SW480 (cell line): ENCODE measurements around the gene GRID1.

Source experiments
- DNase-seq: peaks from one replicate; pipeline ENCODE4 v3.0.0-alpha.2; 2016; ENCODE audit warnings: low spot score

Gene GRID1

DNA sequence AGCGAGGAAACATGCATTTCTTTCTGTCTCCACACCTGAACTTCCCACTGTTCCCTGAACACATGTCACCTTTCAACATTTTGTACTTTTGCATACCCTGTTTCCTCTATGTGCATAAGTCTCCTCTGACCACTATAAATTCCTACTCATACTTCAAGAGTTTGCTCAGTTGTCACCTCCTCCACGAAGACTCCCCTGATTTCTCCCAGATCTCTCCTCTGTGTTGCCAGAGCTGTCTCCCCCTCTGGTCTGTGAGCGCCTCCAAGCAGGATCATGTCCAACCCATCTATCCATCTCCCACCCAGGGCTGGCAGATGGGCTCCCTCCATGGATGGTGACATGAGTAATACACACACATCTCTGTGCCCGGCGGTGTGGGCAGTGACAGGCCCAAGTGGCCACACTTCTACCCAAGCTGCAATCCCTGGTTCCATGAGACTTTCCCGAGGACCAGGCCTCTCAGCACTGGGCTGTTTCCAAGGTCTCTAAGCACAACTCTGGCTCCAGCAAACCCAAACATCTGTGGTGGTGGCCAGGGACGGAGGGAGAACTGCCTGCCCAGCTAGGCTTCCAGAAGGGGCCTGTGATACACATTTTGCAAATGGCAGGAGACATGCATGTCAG, 135.9 kb downstream of the GRID1 start:
- DNase-seq = no peak

DNA sequence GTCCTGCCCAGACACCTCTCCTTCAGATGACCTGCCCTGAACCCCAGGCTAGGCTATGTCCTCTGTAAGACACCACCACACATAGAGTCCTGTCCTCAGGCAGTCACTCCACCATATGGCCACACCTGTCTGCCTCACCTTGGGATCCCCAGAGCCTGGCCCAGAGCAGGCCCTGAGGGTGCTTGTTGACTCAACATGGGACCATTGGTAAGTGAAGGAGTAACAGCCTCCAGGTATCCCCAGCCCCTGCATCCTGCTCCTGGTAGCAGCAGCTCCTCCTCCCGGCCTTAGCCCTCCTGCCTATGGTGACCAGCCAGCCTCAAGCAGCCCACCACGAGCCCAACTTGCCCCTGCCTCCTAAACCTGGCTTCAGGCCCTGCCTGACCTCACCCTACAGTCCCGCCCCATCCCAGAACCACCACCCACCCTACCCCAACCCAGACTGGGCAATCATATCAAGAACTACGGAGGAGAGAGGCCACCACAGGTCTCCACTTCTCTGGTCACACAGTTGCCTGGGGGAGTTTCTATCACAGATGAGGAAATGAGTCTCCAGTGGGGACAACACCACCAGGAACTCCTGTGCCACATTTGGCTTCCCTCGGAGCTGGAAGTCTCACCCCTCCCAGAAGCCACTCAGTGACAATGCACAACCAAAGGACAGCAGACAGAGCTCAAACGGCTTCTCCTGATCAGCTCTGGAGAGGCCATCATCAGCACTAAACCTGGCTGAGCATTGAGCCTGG, 136.6 kb downstream of the GRID1 start:
- DNase-seq = no peak

DNA sequence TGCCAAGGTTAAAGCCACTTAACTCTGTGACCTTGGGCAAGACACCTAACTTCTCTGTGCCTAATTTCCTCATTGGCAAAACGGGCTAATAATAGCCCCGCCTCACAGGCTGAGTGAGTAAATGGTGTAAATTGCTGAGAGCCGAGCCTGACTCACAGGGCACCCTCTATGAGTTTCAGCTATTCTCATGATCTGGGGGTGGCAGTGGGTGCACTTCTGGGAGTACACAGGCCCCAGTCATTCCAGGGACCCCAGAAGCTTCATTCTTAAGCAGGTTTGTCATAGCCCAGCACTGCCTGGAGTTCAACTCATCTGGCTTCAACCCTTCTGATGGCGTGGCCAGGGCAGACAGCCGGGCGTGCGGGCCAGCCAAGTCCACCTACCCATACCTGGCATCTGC, 137.2 kb downstream of the GRID1 start:
- no peak for DNase-seq

DNA sequence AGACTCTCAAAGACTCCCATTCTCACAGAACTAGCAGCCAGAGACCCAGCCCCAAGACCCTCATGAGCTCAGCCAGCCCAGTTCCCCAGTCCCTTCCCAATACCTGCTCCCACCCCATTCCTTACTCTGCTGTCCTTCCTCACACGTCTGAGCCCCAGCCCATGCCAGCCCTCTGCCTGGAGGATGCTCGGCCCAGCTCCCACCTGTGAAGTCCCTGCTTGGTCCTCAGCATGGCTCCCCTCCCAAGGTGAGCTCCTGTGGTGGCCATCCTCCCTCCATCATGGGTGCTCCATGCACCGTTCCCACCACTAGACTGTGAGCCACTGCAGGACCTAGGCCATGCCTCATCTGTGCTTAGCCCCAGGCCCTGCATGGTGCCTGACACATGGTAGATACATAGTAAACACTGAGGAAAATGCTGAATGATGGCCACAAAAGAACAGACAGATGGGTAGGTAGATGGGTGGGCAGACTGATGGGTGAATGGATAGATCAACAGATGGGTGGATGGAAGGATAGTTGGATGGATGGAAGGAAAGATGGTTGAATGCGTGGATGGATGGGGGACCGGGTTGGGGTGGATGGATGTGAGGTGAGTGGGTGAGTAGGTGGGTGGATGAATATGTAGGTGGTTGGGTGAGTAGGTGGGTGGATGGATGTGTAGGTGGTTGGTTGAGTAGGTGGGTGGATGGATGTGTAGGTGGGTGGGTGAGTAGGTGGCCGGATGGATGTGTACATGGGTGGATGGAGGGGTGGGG, 138.9 kb downstream of the GRID1 start:
- no peak for DNase-seq

DNA sequence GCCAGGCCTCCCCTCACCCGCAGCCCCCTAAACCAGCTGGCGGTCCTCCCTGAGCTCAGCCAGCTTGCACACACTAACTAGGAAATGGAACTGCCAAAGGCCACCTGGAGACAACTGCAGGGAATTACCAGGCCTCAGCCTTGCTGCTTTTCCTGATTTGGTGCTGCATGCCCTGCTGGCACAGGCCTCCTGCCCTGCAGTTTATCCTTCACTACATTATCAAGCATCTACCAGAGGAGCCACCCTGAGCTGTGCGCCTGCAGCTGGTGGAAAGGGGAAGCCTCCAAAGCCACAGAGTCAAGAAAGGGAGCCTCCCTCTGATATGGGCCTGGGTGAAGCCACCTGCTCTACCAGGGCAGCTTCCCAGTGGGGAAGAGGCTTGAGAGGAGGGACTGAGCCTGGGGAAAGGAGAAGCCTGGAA, 139.8 kb downstream of the GRID1 start:
- DNase-seq = no peak

DNA sequence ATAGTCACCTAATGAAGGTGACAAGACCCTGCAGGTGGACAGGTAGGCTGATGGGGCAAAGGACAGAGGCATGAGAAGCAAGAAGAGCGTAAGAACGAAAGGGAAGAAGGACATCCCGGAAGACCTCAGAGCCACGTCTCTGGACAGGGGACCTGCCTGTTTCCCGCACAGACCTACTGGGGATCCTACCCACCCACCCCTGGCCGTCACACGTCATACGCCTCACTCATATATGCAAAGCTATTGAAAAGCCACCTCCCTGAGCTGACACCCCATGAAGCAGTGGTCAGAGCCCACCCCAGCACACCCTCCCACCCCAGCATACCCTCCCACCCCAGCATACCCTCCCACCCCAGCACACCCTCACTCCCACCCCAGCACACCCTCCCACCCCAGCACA, 140.6 kb downstream of the GRID1 start:
- DNase-seq = no peak

DNA sequence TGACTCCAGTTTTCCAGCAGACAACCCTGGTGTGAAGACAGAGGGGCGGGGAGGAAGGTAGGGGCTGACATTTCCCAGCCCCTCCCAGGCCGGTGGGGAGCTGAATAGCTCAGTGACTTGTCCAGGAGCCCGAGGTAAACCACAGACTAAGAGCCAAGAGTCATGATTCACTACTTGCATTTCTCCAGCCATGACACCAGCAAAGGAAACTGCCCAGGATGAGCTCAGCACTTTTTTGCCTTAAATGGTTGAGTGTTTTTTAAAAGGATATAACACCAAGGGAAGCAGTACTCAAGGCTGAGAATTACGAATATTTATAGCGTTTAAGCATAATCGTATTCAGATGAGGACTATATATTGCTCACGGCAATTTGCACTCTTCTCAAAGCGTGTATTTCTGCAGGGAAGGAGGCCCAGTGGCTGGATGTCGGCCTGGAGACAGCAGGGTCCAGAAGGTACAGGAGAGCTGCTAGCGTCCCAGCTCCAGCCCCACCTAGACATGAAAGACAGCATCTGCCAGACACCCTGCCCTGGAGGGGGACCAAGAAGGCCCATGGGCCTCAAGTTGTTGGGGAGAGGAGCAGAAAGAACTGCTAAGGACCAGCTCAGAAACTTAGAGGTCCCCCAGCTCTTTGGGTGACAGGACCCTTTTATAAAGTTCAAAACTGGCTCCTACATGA, 141.4 kb downstream of the GRID1 start:
- DNase-seq = peak; percentile 49

DNA sequence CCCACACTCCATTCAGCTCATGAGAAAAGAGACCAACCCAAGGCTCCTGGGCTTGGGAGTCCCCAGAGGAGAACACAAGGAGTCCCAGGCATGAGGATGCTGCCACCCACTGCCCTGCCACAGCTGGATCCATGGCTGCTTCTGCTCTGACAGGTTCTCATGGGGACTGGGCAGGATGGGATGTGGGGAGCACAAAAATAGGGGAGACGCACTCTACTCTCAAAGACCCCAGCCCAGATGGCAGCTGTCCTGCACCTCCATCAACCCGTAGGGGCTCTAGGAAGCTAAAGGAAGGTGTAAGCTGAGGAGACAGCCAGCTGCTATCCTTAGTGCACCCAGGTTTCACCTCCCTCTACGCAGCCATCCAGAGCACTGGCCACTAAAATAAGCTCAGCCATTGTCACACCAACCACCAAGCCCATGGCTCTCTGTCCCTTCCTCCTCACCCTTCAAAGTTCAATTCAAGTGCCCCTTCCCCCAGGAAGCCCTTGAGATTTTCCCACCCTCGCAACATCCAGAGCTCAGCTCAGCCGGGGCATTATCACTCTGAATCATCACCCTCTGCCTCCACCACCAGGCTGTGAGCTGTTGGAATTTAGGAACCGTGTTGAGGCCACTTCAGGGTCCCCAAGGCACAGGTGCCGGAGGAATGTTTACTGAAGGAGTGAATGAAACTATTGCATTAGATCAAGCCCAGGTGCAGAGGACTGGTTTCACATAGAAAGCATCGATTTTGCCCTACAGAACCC, 142.1 kb downstream of the GRID1 start:
- DNase-seq = no peak

DNA sequence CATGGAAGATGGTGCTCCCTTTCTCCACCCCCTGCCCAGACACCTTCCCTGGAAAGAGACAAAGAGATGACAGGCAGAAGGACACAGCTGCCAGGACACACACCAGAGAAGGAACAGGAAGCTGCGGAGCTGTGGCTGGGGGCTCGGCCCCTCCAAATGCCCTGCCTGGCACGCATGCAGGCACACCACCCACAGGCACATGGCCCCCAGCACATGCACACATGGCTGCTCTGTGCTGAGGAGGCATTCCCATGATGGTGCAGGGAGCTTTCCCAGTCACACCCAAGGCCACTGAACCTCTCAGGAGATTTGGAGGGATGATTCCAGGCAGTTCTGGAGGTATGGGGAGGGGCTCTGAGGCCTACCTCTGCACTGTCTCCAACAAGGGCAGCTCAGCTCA, 143.3 kb downstream of the GRID1 start:
- no peak for DNase-seq

DNA sequence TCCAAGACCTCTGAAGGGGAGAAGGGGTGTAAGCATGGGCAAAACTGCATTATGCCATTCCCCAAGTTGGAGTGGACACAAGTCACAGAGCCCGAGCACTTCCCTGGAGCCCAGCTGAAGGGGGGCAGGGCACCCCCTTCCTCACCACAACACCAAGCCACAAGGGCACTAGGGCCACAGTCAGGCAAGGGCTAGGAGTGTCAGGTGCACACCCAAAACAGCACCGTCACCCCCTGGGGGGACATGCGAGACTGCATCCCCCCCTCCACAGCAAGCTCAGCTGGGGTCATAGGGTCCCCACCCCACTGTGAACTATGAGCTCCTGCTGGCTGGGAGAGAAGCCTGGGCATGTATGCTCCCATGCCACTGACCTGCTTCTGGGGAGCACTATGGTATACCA, 143.9 kb downstream of the GRID1 start:
- no peak for DNase-seq

DNA sequence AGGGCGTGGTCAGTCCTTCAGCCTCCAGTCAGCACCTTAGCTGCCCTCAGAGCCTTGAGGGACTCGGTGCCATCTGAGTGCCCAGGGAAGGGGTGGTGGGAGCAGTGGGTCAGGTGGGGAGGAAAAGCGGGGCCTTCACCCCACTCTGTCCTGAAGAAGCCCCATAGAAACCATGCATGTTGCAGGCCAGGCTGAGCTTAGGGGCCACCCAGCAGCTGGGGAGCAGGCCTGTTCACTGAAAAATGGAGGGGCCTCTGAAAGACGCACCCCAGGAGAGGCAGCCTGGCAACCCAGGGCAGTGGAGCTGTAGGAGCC, 144.3 kb downstream of the GRID1 start:
- no peak for DNase-seq

DNA sequence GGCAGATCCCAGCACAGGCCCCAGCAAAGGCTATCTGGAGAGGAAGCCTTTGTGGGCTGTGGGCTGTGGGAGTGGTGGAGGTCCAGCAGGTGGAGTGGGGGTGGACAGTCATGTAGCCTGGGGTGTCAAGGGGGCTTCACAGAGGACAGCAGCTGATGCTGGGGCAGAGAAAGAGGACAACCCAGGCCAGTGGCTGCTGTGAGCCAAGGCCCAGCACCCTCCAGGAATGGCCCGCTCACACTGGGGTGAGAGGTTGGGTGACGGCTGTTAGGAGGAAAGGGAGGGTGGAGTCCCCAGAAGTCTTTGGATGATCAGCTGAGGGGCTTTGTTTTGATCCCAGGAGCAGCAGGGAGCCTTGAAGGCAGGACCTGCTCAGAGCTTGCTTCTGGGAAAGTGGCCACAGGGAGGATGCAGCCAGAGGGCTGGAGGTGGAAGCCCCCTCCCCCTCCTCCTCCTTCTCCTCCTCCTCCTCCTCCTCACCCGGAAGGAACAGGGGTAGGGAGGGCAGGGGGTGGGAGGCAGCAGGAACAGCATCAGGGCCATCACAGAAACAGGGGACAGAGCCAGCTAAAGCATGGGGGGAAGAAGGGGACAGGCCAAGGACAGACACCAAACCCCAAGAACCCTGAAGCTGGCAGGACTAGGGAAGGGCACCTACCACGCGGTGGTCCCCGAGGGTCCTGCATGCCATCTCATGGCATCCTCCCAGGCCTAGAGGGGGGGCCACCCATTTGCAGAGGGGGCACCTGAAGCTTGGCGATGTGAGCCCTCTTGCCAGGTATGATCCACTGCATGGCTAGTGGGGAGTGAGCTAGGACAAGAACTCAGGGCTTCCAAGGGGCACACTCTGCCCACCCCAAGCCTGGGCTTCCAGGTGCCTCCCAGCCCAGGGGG, 144.9 kb downstream of the GRID1 start:
- no peak for DNase-seq

DNA sequence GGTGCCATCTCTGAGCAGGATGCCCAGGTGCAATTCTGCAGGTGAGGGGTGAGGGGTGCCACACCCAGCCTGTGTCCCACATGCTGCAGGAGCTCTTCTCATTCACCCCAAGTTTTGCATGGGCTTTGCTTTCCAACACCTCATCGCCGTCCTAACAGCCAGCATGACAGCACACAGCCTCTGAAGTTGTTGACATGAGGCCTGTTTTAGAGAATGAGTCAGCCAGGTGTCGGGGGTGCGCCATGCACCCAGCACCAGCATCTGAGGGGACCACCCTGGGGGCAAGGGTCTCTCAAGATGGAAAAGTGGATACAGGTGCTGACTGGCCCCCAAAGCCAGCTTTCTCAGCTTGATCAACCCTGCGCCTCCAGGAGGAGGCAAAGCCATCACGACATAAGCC, 146.0 kb downstream of the GRID1 start:
- DNase-seq = no peak

DNA sequence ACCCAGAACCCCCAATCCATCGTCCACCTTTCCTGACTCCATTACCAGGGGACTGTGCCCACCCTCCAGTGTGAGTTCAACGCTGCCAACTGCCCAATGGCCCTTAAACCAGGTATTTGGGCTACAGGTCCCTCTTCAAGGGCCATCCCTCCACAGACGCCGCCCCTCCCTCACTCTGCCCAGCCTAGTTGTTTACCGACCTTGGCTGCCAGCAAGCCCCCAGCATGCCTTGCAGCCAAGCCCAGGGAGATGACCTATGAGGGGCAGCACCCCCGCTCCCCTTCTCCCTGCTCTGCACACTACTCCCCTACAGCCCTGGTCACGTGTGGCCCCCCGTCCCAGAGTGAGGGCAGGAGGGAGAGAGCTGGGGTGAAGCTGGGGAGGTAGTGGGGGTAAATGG, 147.3 kb downstream of the GRID1 start:
- DNase-seq = no peak

DNA sequence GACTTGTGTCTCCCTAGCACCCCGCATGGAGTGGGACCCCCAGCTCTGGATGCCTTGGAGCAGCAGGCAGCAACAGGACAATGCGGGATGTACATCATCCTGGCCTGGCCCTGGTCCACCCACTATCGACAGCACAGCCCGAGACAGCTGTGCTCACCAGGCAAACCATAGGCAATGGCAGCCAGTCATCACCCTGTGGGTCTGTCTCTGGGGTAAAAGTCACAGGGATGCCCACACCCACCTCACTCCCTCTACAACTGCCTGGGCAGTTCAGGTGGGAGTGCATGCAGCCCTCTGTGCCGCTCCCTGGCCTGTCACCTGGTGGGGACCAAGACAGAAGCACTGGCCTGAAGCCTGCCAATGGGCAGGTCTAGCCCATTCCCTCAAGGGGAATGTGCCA, 147.8 kb downstream of the GRID1 start:
- no peak for DNase-seq

DNA sequence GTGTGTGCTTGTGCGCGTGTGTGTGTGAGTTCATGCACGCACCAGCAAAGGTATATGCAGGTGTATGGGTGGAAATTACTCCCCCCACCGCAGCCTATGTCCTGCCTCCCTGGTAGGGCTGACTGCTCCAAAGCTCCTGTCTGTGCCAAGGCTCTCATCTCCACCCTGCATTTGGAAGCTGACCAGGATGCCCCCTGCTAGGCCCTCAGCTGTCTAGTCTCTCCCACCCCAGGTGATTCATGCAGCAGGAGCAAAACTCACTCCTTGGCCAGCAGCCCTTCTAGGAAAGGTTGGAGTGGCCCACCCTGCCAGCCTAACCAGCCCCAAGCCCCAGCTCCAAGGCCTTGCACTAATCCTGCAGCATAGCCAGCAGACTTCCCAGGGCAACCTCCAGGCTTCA, 148.4 kb downstream of the GRID1 start:
- no peak for DNase-seq

DNA sequence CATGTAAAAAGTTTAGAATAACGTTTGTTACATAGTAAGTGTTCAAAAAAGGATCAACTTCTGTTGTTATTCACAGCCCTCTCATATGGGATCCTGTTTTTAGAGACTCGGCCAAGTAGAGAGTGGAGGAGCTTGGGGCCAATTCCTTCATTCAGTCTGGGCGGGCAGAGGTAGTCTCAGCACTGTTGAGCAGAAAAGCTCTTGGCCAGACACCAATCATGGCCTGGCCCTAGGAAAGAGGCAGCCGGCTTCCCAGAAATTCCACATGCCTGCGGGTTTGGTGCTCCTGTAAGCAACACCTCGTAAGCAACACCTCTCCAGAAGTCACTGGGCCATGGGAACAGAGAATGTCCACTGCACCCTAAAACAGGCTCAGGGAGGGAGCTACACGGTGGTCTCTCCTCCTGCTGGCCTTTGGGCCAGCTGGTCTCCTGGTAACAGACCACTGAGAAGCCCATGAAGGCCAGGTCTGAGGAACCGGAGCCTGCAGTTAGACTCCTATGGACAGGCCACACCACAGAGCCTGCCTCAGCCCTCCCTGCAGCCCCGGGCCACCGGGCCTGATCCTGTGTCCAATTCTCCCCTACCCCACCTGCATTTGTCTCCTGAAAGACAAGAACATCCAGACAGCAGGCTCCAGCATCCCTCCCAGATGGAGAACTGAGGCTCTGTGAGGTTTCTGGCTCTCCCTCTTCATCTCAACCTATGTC, 149.1 kb downstream of the GRID1 start:
- no peak for DNase-seq

DNA sequence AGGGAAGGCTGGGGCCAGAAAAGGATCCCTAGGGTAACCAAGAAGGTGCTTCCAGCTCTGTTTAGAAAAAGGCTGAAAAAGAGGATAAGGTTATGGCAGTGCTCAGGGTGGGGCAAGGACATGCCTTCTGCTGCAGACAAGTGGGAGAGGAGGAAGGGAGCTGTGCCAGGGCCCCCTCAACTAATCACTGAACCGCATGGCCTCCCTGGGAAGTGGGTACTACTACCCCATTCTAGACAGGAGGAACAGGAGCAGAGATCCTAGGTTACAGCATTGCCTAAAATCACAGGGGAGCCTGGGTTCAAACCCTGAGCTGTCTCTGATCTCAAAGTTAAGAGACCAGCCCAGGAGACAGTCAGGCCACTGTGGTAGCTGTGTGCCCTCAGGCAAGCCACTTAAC, 149.7 kb downstream of the GRID1 start:
- DNase-seq = no peak

DNA sequence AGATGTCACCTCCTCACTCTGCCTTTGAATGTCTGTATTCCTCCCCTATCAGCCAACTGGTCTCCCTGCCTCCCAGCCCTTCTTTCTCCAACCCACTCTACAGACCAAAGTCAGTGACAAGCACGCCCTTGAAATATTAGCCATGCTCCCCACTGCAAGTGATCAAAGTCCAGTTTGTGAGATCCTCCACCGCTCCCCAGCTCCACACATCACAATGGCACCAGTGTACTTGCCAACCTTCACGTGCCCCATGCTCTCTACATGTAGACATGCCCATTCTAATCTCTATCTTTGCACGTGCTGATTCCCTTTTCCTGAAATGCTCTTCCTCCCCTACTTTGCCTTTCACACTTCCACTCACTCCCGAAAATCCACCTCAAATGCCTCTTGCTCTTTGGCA, 150.9 kb downstream of the GRID1 start:
- DNase-seq = peak; percentile 5

DNA sequence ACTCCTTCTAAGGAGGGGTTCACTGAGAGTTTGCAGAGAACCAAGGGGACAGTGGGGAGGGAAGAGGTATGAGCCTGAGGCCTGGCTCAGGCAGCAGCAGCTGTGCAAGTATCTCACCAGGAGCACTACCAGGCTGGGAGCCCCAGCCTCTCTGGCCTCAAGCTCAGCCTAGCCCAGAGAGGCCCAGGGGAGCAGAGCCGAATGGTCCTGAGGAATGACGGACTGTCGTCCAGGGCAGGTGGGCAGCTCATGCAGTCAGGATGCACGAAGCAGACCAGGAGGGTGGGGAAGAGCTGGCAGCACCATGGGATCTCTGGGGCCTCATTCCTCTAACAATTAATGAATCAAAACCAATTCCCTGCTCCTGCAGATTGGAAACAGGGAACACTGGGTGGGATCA, 151.5 kb downstream of the GRID1 start:
- no peak for DNase-seq

DNA sequence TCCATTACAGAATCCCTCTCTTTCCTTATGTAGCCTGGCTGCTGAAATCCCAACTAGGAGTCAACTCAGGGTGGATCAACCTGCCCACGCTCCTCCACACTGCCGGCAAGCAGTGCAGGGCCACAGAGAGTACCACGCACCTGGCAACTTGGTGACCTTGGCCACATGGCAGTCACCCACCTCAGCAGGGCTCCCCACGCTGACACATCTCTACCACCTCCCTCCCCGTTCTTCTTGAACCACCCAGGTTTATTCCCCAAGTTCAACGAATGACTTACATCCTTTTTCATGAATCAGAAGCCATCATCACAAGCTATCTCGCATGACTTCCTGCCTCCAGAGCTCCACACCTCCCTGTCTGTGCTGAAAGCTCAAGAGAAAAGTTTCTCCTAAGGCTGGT, 153.4 kb downstream of the GRID1 start:
- DNase-seq = no peak
